Measurements from ENCODE around the gene SNAP25.

Gene SNAP25

DNA sequence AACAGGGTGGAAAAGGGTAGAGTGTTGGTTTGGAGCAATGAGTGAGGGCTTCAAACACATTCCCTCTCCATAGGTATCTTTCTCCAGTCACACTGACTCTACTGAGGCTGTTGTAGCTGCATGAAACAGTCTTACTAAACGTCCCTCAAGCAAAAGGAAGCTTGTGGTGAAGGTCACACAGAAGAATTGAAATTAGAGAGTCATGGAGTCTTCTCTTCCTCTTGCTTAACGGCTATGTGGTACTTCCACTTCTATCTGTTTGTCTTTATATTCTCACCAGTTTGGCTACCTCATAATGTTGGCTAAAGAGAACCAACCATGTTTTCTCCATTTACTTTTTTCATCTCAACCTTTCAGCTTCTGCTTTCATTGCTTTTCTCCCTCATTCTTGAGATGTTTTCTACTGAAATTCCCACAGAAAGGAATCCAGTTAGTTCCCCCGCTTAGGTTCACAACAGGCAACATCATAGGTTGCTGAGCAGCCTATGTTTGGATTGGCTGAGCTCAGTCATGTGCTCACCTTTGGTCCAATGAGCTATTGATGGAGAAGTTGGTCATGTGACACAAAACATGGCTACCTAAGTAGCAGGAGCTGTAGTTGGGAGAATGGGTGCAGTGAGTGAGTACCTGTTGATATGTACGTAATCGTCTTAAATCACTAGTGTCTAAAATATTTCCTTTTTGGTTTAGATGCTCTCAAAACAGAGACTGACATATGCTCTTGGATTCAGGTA lies 99.8 kb downstream of the SNAP25 start:
- no peak overlapping the region for H3K27ac ChIP-seq (ENCODE audit: poor library complexity, severe bottlenecking)
- H3K9me3 ChIP-seq (ENCODE audit: severe bottlenecking), result no peaks in the 10 kb centered on the region
- TF ChIP-seq, protein P1, sequence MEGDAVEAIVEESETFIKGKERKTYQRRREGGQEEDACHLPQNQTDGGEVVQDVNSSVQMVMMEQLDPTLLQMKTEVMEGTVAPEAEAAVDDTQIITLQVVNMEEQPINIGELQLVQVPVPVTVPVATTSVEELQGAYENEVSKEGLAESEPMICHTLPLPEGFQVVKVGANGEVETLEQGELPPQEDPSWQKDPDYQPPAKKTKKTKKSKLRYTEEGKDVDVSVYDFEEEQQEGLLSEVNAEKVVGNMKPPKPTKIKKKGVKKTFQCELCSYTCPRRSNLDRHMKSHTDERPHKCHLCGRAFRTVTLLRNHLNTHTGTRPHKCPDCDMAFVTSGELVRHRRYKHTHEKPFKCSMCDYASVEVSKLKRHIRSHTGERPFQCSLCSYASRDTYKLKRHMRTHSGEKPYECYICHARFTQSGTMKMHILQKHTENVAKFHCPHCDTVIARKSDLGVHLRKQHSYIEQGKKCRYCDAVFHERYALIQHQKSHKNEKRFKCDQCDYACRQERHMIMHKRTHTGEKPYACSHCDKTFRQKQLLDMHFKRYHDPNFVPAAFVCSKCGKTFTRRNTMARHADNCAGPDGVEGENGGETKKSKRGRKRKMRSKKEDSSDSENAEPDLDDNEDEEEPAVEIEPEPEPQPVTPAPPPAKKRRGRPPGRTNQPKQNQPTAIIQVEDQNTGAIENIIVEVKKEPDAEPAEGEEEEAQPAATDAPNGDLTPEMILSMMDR (IDR thresholded peaks at IDR 0.05; ENCODE audit: poor library complexity, severe bottlenecking), result no peak
- no peaks in the 10 kb centered on the region for H3K36me3 ChIP-seq (ENCODE audit: low read depth)
- DNase-seq (ENCODE audit: low spot score) (no peak), ATAC-seq (ENCODE audit: low read depth) (no peak)
- H3K4me3 ChIP-seq (ENCODE audit: severe bottlenecking), result no peak overlapping the region
- H3K27me3 ChIP-seq (ENCODE audit: insufficient read depth, poor library complexity, severe bottlenecking), result no peaks in the 10 kb centered on the region
- no peaks in the 10 kb centered on the region for H3K4me1 ChIP-seq (ENCODE audit: insufficient read depth, poor library complexity, severe bottlenecking)

DNA sequence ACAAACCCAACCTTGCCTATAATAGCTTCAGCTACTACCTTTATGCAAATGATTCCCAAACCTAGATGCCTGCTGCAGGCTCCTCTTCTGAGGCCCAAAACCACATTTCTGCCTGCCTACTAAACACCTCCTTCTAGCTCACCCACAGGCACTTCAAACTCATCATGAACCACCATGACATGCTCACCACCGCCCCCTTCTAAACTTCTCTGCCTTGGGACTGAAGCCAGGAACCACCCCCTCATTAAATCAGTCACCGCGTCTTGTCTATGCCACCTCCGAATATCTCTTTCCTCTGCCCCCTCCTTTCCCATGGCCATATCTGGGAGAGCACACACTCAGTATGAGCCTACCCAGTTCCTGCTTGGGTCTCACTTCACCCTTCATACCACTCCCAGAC lies 101.2 kb downstream of the SNAP25 start:
- TF ChIP-seq, protein P1 (IDR thresholded peaks at IDR 0.05; ENCODE audit: poor library complexity, severe bottlenecking), result no peak
- no peak for DNase-seq (ENCODE audit: low spot score)
- Histone ChIP-seq H3K27me3 (ENCODE audit: insufficient read depth, poor library complexity, severe bottlenecking) (no peaks in the 10 kb centered on the region), H3K9me3 (ENCODE audit: severe bottlenecking) (no peaks in the 10 kb centered on the region), H3K4me3 (ENCODE audit: severe bottlenecking) (no peak overlapping the region), H3K27ac (ENCODE audit: poor library complexity, severe bottlenecking) (no peak overlapping the region), H3K4me1 (ENCODE audit: insufficient read depth, poor library complexity, severe bottlenecking) (no peaks in the 10 kb centered on the region), H3K36me3 (ENCODE audit: low read depth) (no peaks in the 10 kb centered on the region)
- ATAC-seq (ENCODE audit: low read depth), result no peak

DNA sequence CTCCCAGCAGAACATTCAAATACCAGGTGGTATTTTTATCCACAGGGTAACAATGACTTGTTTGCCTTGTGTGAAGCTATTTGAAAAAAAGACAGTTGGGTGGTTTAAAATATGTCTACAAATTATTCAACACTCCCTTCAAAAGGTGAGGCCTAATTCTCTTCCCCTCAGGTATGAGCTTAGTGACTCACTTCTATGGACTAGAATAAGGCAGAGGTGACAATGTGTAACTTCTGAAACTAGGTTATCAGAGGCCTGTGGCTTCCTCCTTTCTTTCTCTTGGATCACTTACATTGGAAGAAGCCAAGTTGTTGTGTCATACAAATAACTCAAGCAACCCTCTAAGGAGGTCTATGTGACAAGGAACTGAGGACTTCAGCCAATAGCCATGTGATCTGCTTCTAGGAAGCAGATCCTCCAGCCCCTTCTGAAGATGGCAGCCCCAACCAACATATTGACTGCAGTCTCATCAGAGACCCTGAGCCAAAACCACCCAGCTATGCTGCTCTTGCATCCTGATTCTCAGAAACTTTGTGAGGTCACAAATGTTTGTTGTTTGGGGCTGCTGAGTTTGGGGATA lies 102.6 kb downstream of the SNAP25 start:
- TF ChIP-seq, protein P1 (IDR thresholded peaks at IDR 0.05; ENCODE audit: poor library complexity, severe bottlenecking), result no peak

DNA sequence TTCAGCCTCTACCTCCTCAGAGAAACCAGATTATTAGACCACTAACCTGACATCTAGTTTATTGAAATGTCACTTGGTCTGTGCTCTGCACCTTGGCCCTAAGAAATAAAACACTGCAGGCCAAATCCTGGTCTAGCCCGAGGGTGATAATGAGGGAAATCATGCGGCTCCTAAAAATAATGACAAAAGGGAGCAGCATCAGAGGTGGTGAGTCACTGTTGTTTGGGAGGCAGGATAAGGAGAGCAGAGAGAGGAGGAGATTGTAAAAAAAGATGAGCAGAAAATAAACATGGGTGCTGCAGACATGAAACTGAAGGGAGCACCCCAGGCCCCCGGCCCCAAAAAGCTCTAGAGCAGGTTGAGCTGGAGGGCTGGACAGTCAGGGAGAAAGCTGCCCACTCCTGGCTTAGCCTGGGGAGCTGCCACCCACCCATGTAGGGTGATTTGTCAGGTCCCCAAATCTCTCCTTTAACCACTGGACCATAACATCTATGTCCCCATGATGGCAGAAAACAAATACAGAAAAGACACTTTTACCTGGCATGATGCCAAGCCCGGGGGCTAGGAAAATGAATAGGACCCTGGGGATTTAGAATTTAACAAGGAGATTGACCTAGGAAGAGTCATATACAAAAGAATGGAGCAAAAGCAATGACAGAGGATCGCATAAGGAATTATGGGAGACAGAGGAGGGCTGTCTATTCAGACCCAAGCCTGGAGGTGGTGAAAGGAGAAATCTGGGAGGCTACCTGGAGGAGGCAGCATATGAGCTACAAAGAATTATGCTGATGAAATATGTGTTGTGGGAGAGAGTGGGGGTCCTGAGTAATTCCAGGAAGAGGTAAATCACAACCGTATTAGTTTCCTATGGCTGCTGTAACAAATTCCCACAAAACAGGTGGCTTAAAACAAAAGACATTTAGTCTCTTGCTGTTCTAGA lies 103.7 kb downstream of the SNAP25 start:
- TF ChIP-seq, protein P1 (IDR thresholded peaks at IDR 0.05; ENCODE audit: poor library complexity, severe bottlenecking), result no peak
- Histone ChIP-seq H3K36me3 (ENCODE audit: low read depth) (no peaks in the 10 kb centered on the region), H3K27me3 (ENCODE audit: insufficient read depth, poor library complexity, severe bottlenecking) (no peaks in the 10 kb centered on the region), H3K9me3 (ENCODE audit: severe bottlenecking) (no peaks in the 10 kb centered on the region), H3K4me1 (ENCODE audit: insufficient read depth, poor library complexity, severe bottlenecking) (no peaks in the 10 kb centered on the region), H3K27ac (ENCODE audit: poor library complexity, severe bottlenecking) (no peak overlapping the region), H3K4me3 (ENCODE audit: severe bottlenecking) (no peak overlapping the region)
- peak; percentile 60; the same call in 2 of the 3 replicates for ATAC-seq (ENCODE audit: low read depth)
- no peak for DNase-seq (ENCODE audit: low spot score)

More for the DNA sequence above, 102.6 kb downstream of the SNAP25 start:
- ATAC-seq (ENCODE audit: low read depth), result no peak
- H3K27ac ChIP-seq (ENCODE audit: poor library complexity, severe bottlenecking), result no peak overlapping the region
- H3K36me3 ChIP-seq (ENCODE audit: low read depth), result no peaks in the 10 kb centered on the region
- DNase-seq (ENCODE audit: low spot score), result no peak
- H3K27me3 ChIP-seq (ENCODE audit: insufficient read depth, poor library complexity, severe bottlenecking), result no peaks in the 10 kb centered on the region
- H3K4me3 ChIP-seq (ENCODE audit: severe bottlenecking), result no peak overlapping the region
- H3K4me1 ChIP-seq (ENCODE audit: insufficient read depth, poor library complexity, severe bottlenecking), result no peaks in the 10 kb centered on the region
- H3K9me3 ChIP-seq (ENCODE audit: severe bottlenecking), result no peaks in the 10 kb centered on the region
